Natural killer cell (primary cell): ENCODE results near the gene ROBO1. TPM values are rescaled to one million over a fixed set of nuclear protein-coding genes. Genes with fewer than 3 reads are reported as not detected.

ENCODE experiments used
- ATAC-seq, 3 donors: fragments of 150-1000 bp in 2 of 3; fragments of 200-7000 bp in 1 of 3; cut with Tn5 transposase; 1 replicate in 1 of 3; 2 replicates in 2 of 3; pipeline ENCODE4 v1.10.0; 2021; ENCODE audit warnings: mild to moderate bottlenecking in 2 of 3, moderate library complexity in 2 of 3
- DNase-seq, 2 donors: peaks; one replicate each; pipeline versions ENCODE4 v3.0.0 to v3.0.0-alpha.2; 2013 to 2021; ENCODE audit warnings: mixed read lengths in 1 of 2
- H3K27ac ChIP-seq: one replicate; pipeline ENCODE4 v1.5.1; 2013; ENCODE audit warnings: mild to moderate bottlenecking, low read length
- H3K27me3 ChIP-seq: one replicate; pipeline ENCODE4 v1.6.1; 2013; ENCODE audit warnings: low read length; ENCODE audit not compliant: control insufficient read depth, insufficient read depth
- H3K36me3 ChIP-seq: one replicate; pipeline ENCODE4 v1.6.1; 2013; ENCODE audit warnings: low read length; ENCODE audit not compliant: control insufficient read depth, insufficient read depth
- H3K4me1 ChIP-seq: one replicate; pipeline ENCODE4 v1.6.1; 2013; ENCODE audit warnings: low read length; ENCODE audit not compliant: control insufficient read depth, insufficient read depth
- H3K4me3 ChIP-seq: one replicate; pipeline ENCODE4 v1.5.1; 2013; ENCODE audit warnings: low read length
- H3K9me3 ChIP-seq: one replicate; pipeline ENCODE4 v1.6.1; 2013; ENCODE audit warnings: low read length; ENCODE audit not compliant: control insufficient read depth, insufficient read depth
- H3K27ac Mint-ChIP-seq, 2 donors: one replicate each; pipeline ENCODE4 v1.8.0; 2022; ENCODE audit warnings: mild to moderate bottlenecking in 2 of 2, mixed read lengths in 2 of 2, moderate library complexity in 1 of 2
- H3K27me3 Mint-ChIP-seq, 2 donors: one replicate each; pipeline ENCODE4 v1.8.0; 2022; ENCODE audit warnings: low read depth in 2 of 2, mixed read lengths in 2 of 2
- H3K36me3 Mint-ChIP-seq: one replicate; pipeline ENCODE4 v1.8.0; 2022; ENCODE audit warnings: mixed read lengths
- H3K4me1 Mint-ChIP-seq, 2 donors: one replicate each; pipeline ENCODE4 v1.8.0; 2022; ENCODE audit warnings: mixed read lengths in 2 of 2
- H3K4me3 Mint-ChIP-seq: one replicate; pipeline ENCODE4 v1.8.0; 2022; ENCODE audit warnings: mild to moderate bottlenecking, moderate library complexity, mixed read lengths
- H3K9me3 Mint-ChIP-seq, 2 donors: one replicate each; pipeline ENCODE4 v1.8.0; 2022; ENCODE audit warnings: mixed read lengths in 2 of 2
- CTCF ChIP-seq: fragments of 200-600 bp; IDR thresholded peaks from one replicate; pipeline ENCODE4 v1.8.0; 2022; ENCODE audit warnings: antibody characterized with exemption
- WGBS: methylation state at CpG from one replicate; pipeline ENCODE4 v1.1.7; 2013; ENCODE audit warnings: missing lambda C conversion rate; ENCODE audit not compliant: insufficient coverage; 5-methylcytosine and 5-hydroxymethylcytosine counted together
- intact Hi-C: fragments of 100-400 bp; cut with micrococcal nuclease; formaldehyde crosslinking; loops from one replicate; pipeline ENCODE4 v1.14.2; 2022
- total RNA-seq, 4 donors: library from RNA; stranded (reverse); fragments of 120-200 nt in 1 of 4; gene quantifications; one replicate each; pipeline versions ENCODE4 v1.2.3 to v1.2.4, GENCODE V29; 2013 to 2022

ROBO1 gene
- total RNA-seq, 3 donors from 2014 or later (not counting 1 experiment from before 2014, with no cell fraction given), result 0.07 TPM; not detected in 2

- no peak for ATAC-seq
- no peak for DNase-seq
- no peak overlapping the region for H3K4me3 ChIP-seq
- no peak overlapping the region for H3K27ac ChIP-seq
- H3K27me3 Mint-ChIP-seq, result no peaks in the 10 kb centered on the region
- peaks cover 19 to 25% of the 10 kb centered on the region in 2 donors for H3K9me3 Mint-ChIP-seq
- no peaks in the 10 kb centered on the region for H3K36me3 ChIP-seq
- no peaks in the 10 kb centered on the region for H3K4me1 Mint-ChIP-seq
- TF ChIP-seq CTCF, result no peak
- H3K9me3 ChIP-seq, result no peaks in the 10 kb centered on the region
- intact Hi-C loops, result no loop called here
- no peaks in the 10 kb centered on the region for H3K27me3 ChIP-seq
- no peaks in the 10 kb centered on the region for H3K4me1 ChIP-seq
- no peak overlapping the region for H3K4me3 Mint-ChIP-seq
- H3K36me3 Mint-ChIP-seq, result no peaks in the 10 kb centered on the region
- H3K27ac Mint-ChIP-seq, result no peak overlapping the region
Measured at GRCh38 chr3:78992400-78992799, 775.4 kb downstream of the ROBO1 start.

GRCh38 chr3:78991656-78992055 is 776.1 kb downstream of the ROBO1 start:
- no peaks in the 10 kb centered on the region for H3K27me3 ChIP-seq
- Mint-ChIP-seq H3K27ac (no peak overlapping the region), H3K4me1 (no peaks in the 10 kb centered on the region), H3K27me3 (no peaks in the 10 kb centered on the region), H3K36me3 (no peaks in the 10 kb centered on the region), H3K4me3 (no peak overlapping the region), H3K9me3 (peaks cover 18 to 27% of the 10 kb centered on the region in 2 donors)
- 92% methylated on average over 2 of the region's 2 CpGs for WGBS
- ATAC-seq (no peak), DNase-seq (no peak)
- no peaks in the 10 kb centered on the region for H3K4me1 ChIP-seq
- H3K4me3 ChIP-seq, result no peak overlapping the region
- H3K27ac ChIP-seq, result no peak overlapping the region
- no peak for TF ChIP-seq CTCF
- intact Hi-C loops, result no loop called here
- H3K9me3 ChIP-seq, result no peaks in the 10 kb centered on the region
- H3K36me3 ChIP-seq, result no peaks in the 10 kb centered on the region

GRCh38 chr3:78990156-78990555 is 777.6 kb downstream of the ROBO1 start:
- H3K9me3 ChIP-seq, result no peaks in the 10 kb centered on the region

More at GRCh38 chr3:78990156-78990555, 777.6 kb downstream of the ROBO1 start:
- Histone ChIP-seq H3K4me3 (no peak overlapping the region), H3K4me1 (no peaks in the 10 kb centered on the region), H3K27ac (no peak overlapping the region), H3K36me3 (no peaks in the 10 kb centered on the region), H3K27me3 (no peaks in the 10 kb centered on the region)
- peaks cover 13 to 19% of the 10 kb centered on the region in 2 donors for H3K9me3 Mint-ChIP-seq
- H3K36me3 Mint-ChIP-seq, result no peaks in the 10 kb centered on the region
- DNase-seq (no peak), ATAC-seq (no peak)
- no peak for TF ChIP-seq CTCF
- H3K4me1 Mint-ChIP-seq, result no peaks in the 10 kb centered on the region
- no peak overlapping the region for H3K4me3 Mint-ChIP-seq
- no peak overlapping the region for H3K27ac Mint-ChIP-seq
- WGBS, result 95% methylated on average over 3 of the region's 4 CpGs
- intact Hi-C loops, result no loop called here
- no peaks in the 10 kb centered on the region for H3K27me3 Mint-ChIP-seq
